K562 (cell line): ENCODE measurements around the gene C2CD4C.

ENCODE experiments used
- CEBPG ChIP-seq, 3 experiments: fragments of 200-800 bp in 1 of 3; sonication (Bioruptor generic) in 1 of 3; sonication (generic) in 1 of 3; formaldehyde crosslinking in 1 of 3; IDR thresholded peaks in 2 of 3; conservative IDR thresholded peaks in 1 of 3; 2 replicates each; pipeline versions ENCODE4 v1.6.1 to v1.8.0; 2016 to 2022; ENCODE audit warnings: missing compliant biosample characterization in 2 of 3, missing genetic modification characterization in 2 of 3, mild to moderate bottlenecking in 1 of 3, missing genetic modification reagents in 1 of 3
- CHD4 ChIP-seq: fragments of 200-600 bp; sonication (generic); IDR thresholded peaks from 3 replicates; pipeline ENCODE4 v1.6.1; 2012; ENCODE audit warnings: low read depth, mild to moderate bottlenecking, mixed read lengths, low read length, inconsistent platforms; ENCODE audit not compliant: insufficient read depth, insufficient replicate concordance, poor library complexity, severe bottlenecking
- CTCF ChIP-seq, 3 experiments: IDR thresholded peaks in 2 of 3; conservative IDR thresholded peaks in 1 of 3; 2 replicates each; pipeline ENCODE4 v1.5.1; 2011 to 2012; ENCODE audit warnings: low read length in 3 of 3, mild to moderate bottlenecking in 3 of 3, control low read depth in 2 of 3, improper control_type of control experiment in 1 of 3, inconsistent platforms in 1 of 3, low read depth in 1 of 3, mixed read lengths in 1 of 3, moderate library complexity in 1 of 3; ENCODE audit not compliant: insufficient read depth in 2 of 3
- ESRRA ChIP-seq: fragments of 450-650 bp; IDR thresholded peaks from 2 replicates; pipeline ENCODE4 v1.6.1; 2014; ENCODE audit warnings: low read depth, mild to moderate bottlenecking, moderate library complexity, borderline replicate concordance
- FOXM1 ChIP-seq, 2 experiments: fragments of 450-650 bp in 1 of 2; sonication (generic) in 1 of 2; formaldehyde crosslinking in 1 of 2; IDR thresholded peaks; 2 replicates each; pipeline versions ENCODE4 v1.6.1 to v1.9.0; 2017 to 2022; ENCODE audit warnings: low read depth in 2 of 2, mild to moderate bottlenecking in 2 of 2, missing genetic modification reagents in 1 of 2, moderate library complexity in 1 of 2
- GABPA ChIP-seq: fragments of 200-800 bp; sonication (Bioruptor generic); conservative IDR thresholded peaks from 2 replicates; pipeline ENCODE4 v1.6.1; 2016; ENCODE audit warnings: low read depth, missing genetic modification characterization, missing compliant biosample characterization
- HSF4 ChIP-seq: fragments of 250-450 bp; sonication (Bioruptor Pico); IDR thresholded peaks from 2 replicates; pipeline ENCODE4 v2.1.2; 2022; ENCODE audit warnings: mild to moderate bottlenecking, moderate library complexity, borderline replicate concordance
- MAFK ChIP-seq: IDR thresholded peaks from 2 replicates; pipeline ENCODE4 v1.6.1; 2011; ENCODE audit warnings: low read length, improper control_type of control experiment
- POLR2AphosphoS5 ChIP-seq: IDR thresholded peaks from 2 replicates; pipeline ENCODE4 v1.6.1; 2011; ENCODE audit warnings: mild to moderate bottlenecking, low read depth, low read length, moderate library complexity; ENCODE audit not compliant: control insufficient read depth, insufficient read depth
- REST ChIP-seq, 2 experiments: fragments of 450-650 bp; formaldehyde crosslinking in 1 of 2; IDR thresholded peaks; 2 replicates each; pipeline versions ENCODE4 v1.4.0 to v1.6.1; 2014 to 2020; ENCODE audit warnings: mild to moderate bottlenecking in 2 of 2, borderline replicate concordance in 1 of 2, low read depth in 1 of 2
- ZBTB17 ChIP-seq: fragments of 450-650 bp; formaldehyde crosslinking; IDR thresholded peaks from 2 replicates; pipeline ENCODE4 v1.4.0; 2020; ENCODE audit warnings: mild to moderate bottlenecking
- ZNF12 ChIP-seq: sonication (generic); formaldehyde crosslinking; IDR thresholded peaks from 2 replicates; pipeline ENCODE4 v1.4.0; 2020; ENCODE audit warnings: mild to moderate bottlenecking, missing genetic modification reagents
- ZNF449 ChIP-seq: fragments of 250-450 bp; sonication (Bioruptor Pico); IDR thresholded peaks from 2 replicates; pipeline ENCODE4 v1.8.0; 2022; ENCODE audit warnings: moderate library complexity, mild to moderate bottlenecking, inconsistent platforms
- ZNF518B ChIP-seq: fragments of 250-450 bp; sonication (Bioruptor Pico); IDR thresholded peaks from 2 replicates; pipeline ENCODE4 v1.5.0; 2021; ENCODE audit warnings: mild to moderate bottlenecking, moderate library complexity

- no peak for TF ChIP-seq CEBPG (CRISPR knock-in tag; IDR thresholded peaks at IDR 0.05)
- no peak for TF ChIP-seq CEBPG (tag; conservative IDR thresholded peaks at IDR 0.05 in 1 of 2, IDR thresholded peaks at IDR 0.05 in 1 of 2)
- no peak for TF ChIP-seq POLR2AphosphoS5
- no peak for TF ChIP-seq FOXM1 (IDR thresholded peaks at IDR 0.05; ENCODE audit: low read depth)
- TF ChIP-seq FOXM1 (CRISPR knock-in tag; IDR thresholded peaks at IDR 0.05; ENCODE audit: low read depth), result no peak
- no peak for TF ChIP-seq CTCF (IDR thresholded peaks at IDR 0.05 in 2 of 3, conservative IDR thresholded peaks at IDR 0.05 in 1 of 3; ENCODE audit: insufficient read depth in 2 of 3, low read depth in 1 of 3, low read length in 3 of 3)
- TF ChIP-seq GABPA (tag), result no peak
- no peak for TF ChIP-seq REST (IDR thresholded peaks at IDR 0.05; ENCODE audit: borderline replicate concordance)
- no peak for TF ChIP-seq REST (CRISPR knock-in tag; IDR thresholded peaks at IDR 0.05; ENCODE audit: low read depth)
- TF ChIP-seq ZBTB17 (CRISPR knock-in tag), result no peak
- TF ChIP-seq ESRRA, result no peak
- TF ChIP-seq ZNF518B (CRISPR knock-in tag), result no peak
- TF ChIP-seq CHD4, result no peak
- no peak for TF ChIP-seq ZNF449 (CRISPR knock-in tag)
- TF ChIP-seq ZNF12 (CRISPR knock-in tag), result no peak
- no peak for TF ChIP-seq HSF4 (CRISPR knock-in tag)
- no peak for TF ChIP-seq MAFK
Measured at GRCh38 chr19:457636-458035, 48.7 kb upstream of the C2CD4C start.
